Diencephalon (tissue), 1 donor: ENCODE data around the gene CDC42. TPM values are rescaled to one million over a fixed set of nuclear protein-coding genes. Genes with fewer than 3 reads are reported as not detected.

Experiments used
- small RNA-seq: library from RNA; depleted of rRNA; stranded (forward); fragments of <200 nt; gene quantifications from one replicate; pipeline ENCODE3, GENCODE V24; 2014
- total RNA-seq: library from RNA; depleted of rRNA; stranded (reverse); fragments of >200 nt; gene quantifications from one replicate; pipeline ENCODE4 v1.2.3, GENCODE V29; 2014

CDC42 gene
- 577 TPM for total RNA-seq

GRCh38 chr1:22052115-22053016 is at the start of gene CDC42:
Gene CDC42, plus strand, starts transcription at chr1:22052709. Its CDS starts 25,770 bp downstream, at chr1:22078479.

Small RNA genes within 50 kb of the gene (small RNA-seq; reads per million reads assigned to genes)
- gene RN7SL186P (not detected), gene RNU6-776P (not detected)

Other genes starting within 250 kb of the CDC42 start
- gene LDLRAD2, start 240.4 kb upstream of the CDC42 start, total RNA-seq, result 0.23 TPM
- 6.0 TPM for gene HSPG2, start 115.4 kb upstream of the CDC42 start, total RNA-seq
- gene CELA3B, start 75.7 kb upstream of the CDC42 start, total RNA-seq, result not detected
- not detected for gene CELA3A, start 51.1 kb upstream of the CDC42 start, total RNA-seq
- 11.3 TPM for gene WNT4, start 90.4 kb downstream of the CDC42 start, total RNA-seq